ENCODE results near the gene CHSY1. TPM values are rescaled to one million over a fixed set of nuclear protein-coding genes. Genes with fewer than 3 reads are reported as not detected.
A peak's percentile ranks its signal among the peaks of the same experiment; 100 is the strongest.

Gene CHSY1
- total and polyA plus RNA-seq, 10 donors = 6.8 to 99.5 (median 52.8) TPM

- peaks cover 17 to 73% (median 52%) of the 10 kb centered on the region in 6 donors for H3K4me1 ChIP-seq
- H3K27me3 ChIP-seq (replicated peaks in 1 of 7) = no peaks in the 10 kb centered on the region
- intact Hi-C loops (cut with DNase I; ENCODE audit: low total_unique reads) = no loop called here
- peaks cover 0 to 8% (median 0%) of the 10 kb centered on the region in 8 donors for H3K9me3 ChIP-seq
- H3K4me3 ChIP-seq = no peak overlapping the region
- no peak overlapping the region for H3K27ac ChIP-seq
- 87 to 96% (median 89%) methylated on average over 17 to 18 of the region's 18 CpGs for WGBS, 5 donors
- TF ChIP-seq POLR2AphosphoS5 (IDR thresholded peaks at IDR 0.05) (no peak), POLR2A (IDR thresholded peaks at IDR 0.05) (no peak), CTCF (IDR thresholded peaks at IDR 0.05 in 8 of 11, conservative IDR thresholded peaks at IDR 0.05 in 3 of 11) (no peak)
- H3K36me3 ChIP-seq = no peaks in the 10 kb centered on the region
- peak; percentile 64 for DNase-seq
These were observed 120.1 kb downstream of the CHSY1 start for GRCh38 chr15:101131489-101132389.

DNA sequence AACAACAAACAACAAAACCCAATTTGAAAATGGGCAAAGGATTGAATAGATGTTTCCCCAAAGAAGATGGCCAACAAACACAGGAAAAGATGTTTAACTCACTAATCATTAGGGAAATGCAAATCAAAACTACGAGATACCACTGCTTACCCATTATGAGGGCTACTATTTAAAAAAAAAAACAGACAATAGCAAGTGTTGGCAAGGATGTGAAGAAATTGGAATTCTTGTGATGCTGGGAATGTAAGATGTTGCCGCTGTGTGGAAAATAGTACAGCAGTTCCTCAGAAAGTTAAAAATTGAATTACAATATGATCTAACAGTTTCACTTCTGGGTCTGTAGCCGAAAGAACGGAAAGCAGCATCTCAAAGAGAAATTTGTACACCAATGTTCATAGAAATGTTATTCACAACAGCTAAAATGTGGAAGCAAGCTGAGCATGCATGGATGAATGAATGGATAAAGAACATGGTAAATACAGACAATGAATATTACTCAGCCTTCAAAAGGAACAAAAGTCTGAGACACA is 121.9 kb downstream of the CHSY1 start:
- DNase-seq = no peak
- Histone ChIP-seq H3K27me3 (replicated peaks in 1 of 7) (no peaks in the 10 kb centered on the region), H3K4me3 (no peak overlapping the region), H3K27ac (peak overlapping the region in 2 of 8 donors; percentile 9 to 90), H3K36me3 (no peaks in the 10 kb centered on the region), H3K9me3 (peaks cover 0 to 6% (median 0%) of the 10 kb centered on the region in 8 donors), H3K4me1 (peaks cover 27 to 73% (median 53%) of the 10 kb centered on the region in 6 donors)
- intact Hi-C loops (cut with DNase I; ENCODE audit: low total_unique reads) = loop anchor here (10.0 kb wide), 1 partner anchor 125 kb away; the partner anchor contains the start of gene CHSY1
- TF ChIP-seq CTCF (IDR thresholded peaks at IDR 0.05 in 8 of 11, conservative IDR thresholded peaks at IDR 0.05 in 3 of 11) = no peak
- TF ChIP-seq POLR2AphosphoS5 (IDR thresholded peaks at IDR 0.05) = no peak
- no peak for TF ChIP-seq POLR2A (IDR thresholded peaks at IDR 0.05)
- WGBS, 5 donors = 60 to 71% (median 65%) methylated on average over 4 of the region's 4 CpGs

- Histone ChIP-seq H3K27ac (peak overlapping the region; percentile 75 to 93 (median 88)), H3K27me3 (replicated peaks in 1 of 7) (no peaks in the 10 kb centered on the region), H3K36me3 (no peaks in the 10 kb centered on the region), H3K4me1 (peaks cover 27 to 80% (median 62%) of the 10 kb centered on the region in 6 donors), H3K9me3 (no peaks in the 10 kb centered on the region), H3K4me3 (no peak overlapping the region)
- TF ChIP-seq POLR2A (IDR thresholded peaks at IDR 0.05) (no peak), CTCF (IDR thresholded peaks at IDR 0.05 in 8 of 11, conservative IDR thresholded peaks at IDR 0.05 in 3 of 11) (no peak), POLR2AphosphoS5 (IDR thresholded peaks at IDR 0.05) (no peak)
- peak; percentile 69 for DNase-seq
- WGBS, 5 donors = 86 to 87% (median 86%) methylated on average over 18 of the region's 18 CpGs
- intact Hi-C loops (cut with DNase I; ENCODE audit: low total_unique reads) = loop anchor here (10.0 kb wide), 1 partner anchor 126 kb away; the partner anchor contains the start of gene CHSY1
These were observed 123.4 kb downstream of the CHSY1 start for GRCh38 chr15:101128221-101129015.
